Stimulated activated CD4-positive, alpha-beta T cell treated with anti-CD3 and anti-CD28 coated beads, Interleukin-1b, Interleukin-23, amount 100 ng/mL, for 1 hour (primary cell): ENCODE results near the gene CNOT11.
"Not testable (repeated sequence)": the region's sequence is repeated elsewhere in the genome, so short reads cannot be mapped to it uniquely, and the experiment has no call there.

ENCODE experiments used
- DNase-seq, 2 donors: peaks; one replicate each; pipeline ENCODE4 v3.0.0-alpha.2; 2020; ENCODE audit warnings: low read depth in 2 of 2

The CNOT11 gene

GRCh38 chr2:101252408-101253012 lies at the start of gene CNOT11:
Gene CNOT11 (plus strand): TSS chr2:101252886. CDS start chr2:101252965, 79 bp downstream.
- peak; percentile 98 to 99 for DNase-seq

- no peak for DNase-seq
These were observed 48.1 kb upstream of the CNOT11 start for GRCh38 chr2:101204400-101205115.

- DNase-seq = peak in 1 of 2 donors; percentile 1
These were observed 46.9 kb upstream of the CNOT11 start for GRCh38 chr2:101205521-101206479.

- DNase-seq = no peak
These were observed 43.9 kb upstream of the CNOT11 start for GRCh38 chr2:101208830-101209229.

GRCh38 chr2:101219246-101219645 lies 33.4 kb upstream of the CNOT11 start:
- no peak for DNase-seq

GRCh38 chr2:101220091-101220490 lies 32.6 kb upstream of the CNOT11 start:
- not testable (repeated sequence) for DNase-seq

GRCh38 chr2:101223814-101224231 lies 28.9 kb upstream of the CNOT11 start:
- no peak for DNase-seq

- no peak for DNase-seq
These were observed 22.1 kb upstream of the CNOT11 start for GRCh38 chr2:101230541-101231001.

- DNase-seq = no peak
These were observed 21.4 kb upstream of the CNOT11 start for GRCh38 chr2:101231240-101231639.

GRCh38 chr2:101231937-101232730 lies 20.6 kb upstream of the CNOT11 start:
- no peak for DNase-seq

GRCh38 chr2:101232770-101233169 lies 19.9 kb upstream of the CNOT11 start:
- DNase-seq = no peak

GRCh38 chr2:101234169-101234938 lies 18.3 kb upstream of the CNOT11 start:
- no peak for DNase-seq

GRCh38 chr2:101235956-101236355 lies 16.7 kb upstream of the CNOT11 start:
- DNase-seq = not testable (repeated sequence)

GRCh38 chr2:101237944-101238343 lies 14.7 kb upstream of the CNOT11 start:
- DNase-seq = not testable (repeated sequence)

GRCh38 chr2:101238930-101239759 lies 13.5 kb upstream of the CNOT11 start:
- no peak for DNase-seq

GRCh38 chr2:101239760-101240118 lies 12.9 kb upstream of the CNOT11 start:
- not testable (repeated sequence) for DNase-seq

GRCh38 chr2:101240694-101241093 lies 12.0 kb upstream of the CNOT11 start:
- not testable (repeated sequence) for DNase-seq

GRCh38 chr2:101241158-101241557 lies 11.5 kb upstream of the CNOT11 start:
- DNase-seq = no peak

GRCh38 chr2:101244373-101244772 lies 8.3 kb upstream of the CNOT11 start:
- not testable (repeated sequence) for DNase-seq

GRCh38 chr2:101244899-101245298 lies 7.8 kb upstream of the CNOT11 start:
- not testable (repeated sequence) for DNase-seq
